HCT116 (cell line): ENCODE results near the gene RBBP8NL. TPM values are rescaled to one million over a fixed set of nuclear protein-coding genes. Genes with fewer than 3 reads are reported as not detected.
"Not testable (repeated sequence)": the region's sequence is repeated elsewhere in the genome, so short reads cannot be mapped to it uniquely, and the experiment has no call there.

Experiments
- ATAC-seq: fragments of 200-7000 bp; cut with Tn5 transposase; 2 replicates; pipeline ENCODE4 v1.9.1; 2020; ENCODE audit warnings: mild to moderate bottlenecking, moderate library complexity
- BruUV-seq: library from RNA; stranded (reverse); fragments of 400-500 nt; replicated peaks from 2 replicates; lab custom pipeline; 2021; lab: Mats Ljungman, UMichigan
- CTCF ChIA-PET: fragments of 300-600 bp; sonication (Branson Sonifier 250); formaldehyde crosslinking; loops from one replicate; lab custom pipeline; 2021; ENCODE audit warnings: antibody characterized with exemption; lab: Charles Lee
- POLR2A ChIA-PET: fragments of 300-600, 350-600 bp; sonication (Branson Sonifier 250); formaldehyde crosslinking; loops from one replicate; lab custom pipeline; 2021; ENCODE audit warnings: antibody characterized with exemption; lab: Charles Lee
- RAD21 ChIA-PET, 2 experiments: fragments of 300-600 bp; sonication (Branson Sonifier 250); formaldehyde crosslinking; loops; one replicate each; lab custom pipeline; 2023; ENCODE audit warnings: low total read pairs in 2 of 2; ENCODE audit not compliant: uncharacterized antibody in 2 of 2, unreplicated experiment in 2 of 2, low non-redundant PET in 1 of 2; lab: Charles Lee
- DNase-seq: peaks from one replicate; pipeline ENCODE4 v3.0.0-alpha.2; 2010; ENCODE audit warnings: low read depth, low spot score
- H2AFZ ChIP-seq: fragments of 200-600 bp; shearing (Covaris generic), sonication (generic); 2 replicates; pipeline ENCODE4 v1.6.1; 2017; ENCODE audit warnings: low read depth, mixed run types, mixed read lengths, antibody characterized with exemption, low read length; ENCODE audit not compliant: poor library complexity, severe bottlenecking
- H3K27ac ChIP-seq: 2 replicates; pipeline ENCODE4 v1.5.1; 2012; ENCODE audit warnings: low read depth, low read length
- H3K27me3 ChIP-seq: fragments of 200-600 bp; sonication (generic); 2 replicates; pipeline ENCODE4 v1.6.1; 2016; ENCODE audit warnings: mixed run types, low read length, mixed read lengths; ENCODE audit not compliant: insufficient read depth
- H3K36me3 ChIP-seq, 2 experiments: fragments of 200-500 bp in 1 of 2; fragments of 200-600 bp in 1 of 2; sonication (Bioruptor generic) in 1 of 2; sonication (generic) in 1 of 2; 2 replicates each; pipeline versions ENCODE4 v1.5.1 to v1.6.1; 2014 to 2016; ENCODE audit warnings: low read length in 2 of 2, inconsistent platforms in 1 of 2, mixed read lengths in 1 of 2, mixed run types in 1 of 2; ENCODE audit not compliant: insufficient read depth in 2 of 2, control insufficient read depth in 1 of 2
- H3K4me1 ChIP-seq, 2 experiments: fragments of 200-600 bp in 1 of 2; sonication (generic) in 1 of 2; 2 replicates each; pipeline versions ENCODE4 v1.5.1 to v1.6.1; 2012 to 2017; ENCODE audit warnings: low read length in 2 of 2, inconsistent platforms in 1 of 2, mild to moderate bottlenecking in 1 of 2, mixed read lengths in 1 of 2, mixed run types in 1 of 2, moderate library complexity in 1 of 2; ENCODE audit not compliant: insufficient read depth in 2 of 2, control insufficient read depth in 1 of 2
- H3K4me2 ChIP-seq: fragments of 200-600 bp; sonication (generic); 2 replicates; pipeline ENCODE4 v1.6.1; 2017; ENCODE audit warnings: mixed run types, low read length, mixed read lengths
- H3K4me3 ChIP-seq, 2 experiments: fragments of 200-600 bp in 1 of 2; sonication (generic) in 1 of 2; replicated peaks in 1 of 2; 2 replicates each; pipeline ENCODE4 v1.5.1; 2011 to 2016; ENCODE audit warnings: low read length in 2 of 2, control low read depth in 1 of 2, low read depth in 1 of 2, mild to moderate bottlenecking in 1 of 2, mixed read lengths in 1 of 2, mixed run types in 1 of 2
- H3K79me2 ChIP-seq: fragments of 200-600 bp; sonication (generic); 2 replicates; pipeline ENCODE4 v1.6.1; 2017; ENCODE audit warnings: mild to moderate bottlenecking, mixed run types, low read length, moderate library complexity, mixed read lengths; ENCODE audit not compliant: insufficient read depth
- H3K9ac ChIP-seq: fragments of 200-600 bp; sonication (generic); 2 replicates; pipeline ENCODE4 v1.6.1; 2016; ENCODE audit warnings: low read length, mixed read lengths
- H3K9me2 ChIP-seq: fragments of 200-600 bp; sonication (generic), shearing (Covaris generic); 2 replicates; pipeline ENCODE4 v1.6.1; 2017; ENCODE audit warnings: mixed run types, mild to moderate bottlenecking, moderate library complexity; ENCODE audit not compliant: insufficient read depth
- H3K9me3 ChIP-seq, 2 experiments: fragments of 200-500 bp in 1 of 2; fragments of 200-600 bp in 1 of 2; sonication (Bioruptor generic) in 1 of 2; sonication (generic) in 1 of 2; 2 replicates each; pipeline ENCODE4 v1.6.1; 2014 to 2017; ENCODE audit warnings: low read length in 2 of 2, mixed read lengths in 2 of 2, inconsistent platforms in 1 of 2, low read depth in 1 of 2, mild to moderate bottlenecking in 1 of 2, mixed run types in 1 of 2, moderate library complexity in 1 of 2; ENCODE audit not compliant: control insufficient read depth in 1 of 2, insufficient read depth in 1 of 2
- H4K20me1 ChIP-seq: fragments of 200-600 bp; sonication (generic), shearing (Covaris generic); 2 replicates; pipeline ENCODE4 v1.6.1; 2017; ENCODE audit warnings: mixed run types, mild to moderate bottlenecking, moderate library complexity; ENCODE audit not compliant: insufficient read depth
- CTCF ChIP-seq, 3 experiments: fragments of 200-600 bp in 1 of 3; sonication (generic) in 1 of 3; IDR thresholded peaks in 2 of 3; conservative IDR thresholded peaks in 1 of 3; 2 replicates each; pipeline ENCODE4 v1.5.1; 2012 to 2017; ENCODE audit warnings: low read depth in 2 of 3, low read length in 2 of 3, antibody characterized with exemption in 1 of 3, borderline replicate concordance in 1 of 3, control low read depth in 1 of 3, mild to moderate bottlenecking in 1 of 3, mixed read lengths in 1 of 3, mixed run types in 1 of 3, moderate library complexity in 1 of 3; ENCODE audit not compliant: insufficient read depth in 1 of 3
- ELF1 ChIP-seq: IDR thresholded peaks from 2 replicates; pipeline ENCODE4 v1.6.1; 2012; ENCODE audit warnings: low read depth, borderline replicate concordance
- FOSL1 ChIP-seq: IDR thresholded peaks from 2 replicates; pipeline ENCODE4 v1.6.1; 2012; ENCODE audit warnings: low read depth
- JUND ChIP-seq: IDR thresholded peaks from 2 replicates; pipeline ENCODE4 v1.6.1; 2012
- POLR2A ChIP-seq: IDR thresholded peaks from 2 replicates; pipeline ENCODE4 v1.7.0; 2011; ENCODE audit warnings: borderline replicate concordance; ENCODE audit not compliant: insufficient read depth, insufficient read length; ENCODE audit errors: extremely low read depth
- SRF ChIP-seq: IDR thresholded peaks from 2 replicates; pipeline ENCODE4 v1.6.1; 2012; ENCODE audit warnings: low read depth
- TCF7L2 ChIP-seq: IDR thresholded peaks from 2 replicates; pipeline ENCODE4 v1.7.0; 2011; ENCODE audit warnings: borderline replicate concordance, inconsistent platforms; ENCODE audit not compliant: insufficient read depth, insufficient read length; ENCODE audit errors: extremely low read depth
- YY1 ChIP-seq: IDR thresholded peaks from 2 replicates; pipeline ENCODE4 v1.6.1; 2011; ENCODE audit warnings: low read length, low read depth, moderate library complexity, mild to moderate bottlenecking; ENCODE audit not compliant: insufficient replicate concordance; ENCODE audit errors: extremely low read depth
- intact Hi-C: fragments of 100-400 bp; cut with micrococcal nuclease; formaldehyde crosslinking; loops from 2 replicates; pipeline ENCODE4 v1.10.0; 2022
- total RNA-seq: library from RNA; stranded (reverse); gene quantifications from one replicate; pipeline ENCODE4 v1.2.1, GENCODE V29; 2021; ENCODE audit not compliant: unreplicated experiment

RBBP8NL gene
- total RNA-seq, 1 experiment from 2014 or later, result 0.59 TPM

DNA sequence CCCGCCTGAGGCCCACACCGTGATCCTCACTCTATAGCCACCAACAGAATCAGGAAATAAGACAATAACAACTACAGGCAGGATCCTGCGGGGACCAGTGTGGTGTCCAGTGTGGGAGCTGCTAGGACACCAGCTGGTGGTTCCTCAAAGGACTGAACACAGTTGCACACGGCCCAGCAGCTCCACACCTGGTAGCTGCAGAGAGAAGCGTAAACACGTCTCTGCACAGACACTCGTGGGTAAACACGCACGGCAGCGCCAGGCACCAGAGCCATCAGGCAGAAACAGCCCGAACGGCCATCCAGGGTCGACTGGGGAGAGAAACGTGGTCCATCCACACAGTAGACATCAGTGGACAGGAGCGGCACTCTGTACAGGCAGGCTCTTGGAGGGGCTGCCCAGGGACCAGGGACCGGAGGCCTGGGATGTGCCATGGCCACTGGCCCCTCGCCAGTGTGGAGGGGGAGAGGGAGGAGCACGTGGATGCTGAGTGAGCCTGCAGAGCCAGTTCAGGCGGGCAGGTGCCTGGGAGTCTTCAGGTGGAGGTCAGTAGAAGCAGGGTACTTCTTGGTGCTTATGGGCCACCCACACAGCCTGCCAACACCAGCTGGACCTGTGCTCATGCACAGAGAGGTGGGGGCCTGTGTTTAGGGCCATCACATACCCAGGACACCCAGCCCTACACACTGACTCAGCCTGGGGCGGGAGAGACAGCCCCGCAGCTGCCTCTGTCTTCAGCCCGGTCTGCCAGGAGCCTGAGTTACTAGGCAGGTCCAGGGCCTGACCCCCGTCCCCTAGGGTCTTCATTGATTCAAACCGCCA, 52.8 kb downstream of the RBBP8NL start:
- peaks cover 35 to 56% of the 10 kb centered on the region in 2 experiments for H3K4me1 ChIP-seq
- no peak for TF ChIP-seq FOSL1
- no peak for TF ChIP-seq JUND
- no peak for TF ChIP-seq ELF1
- no peak for TF ChIP-seq SRF
- no peak for TF ChIP-seq CTCF (IDR thresholded peaks at IDR 0.05 in 2 of 3, conservative IDR thresholded peaks at IDR 0.05 in 1 of 3; ENCODE audit: borderline replicate concordance in 1 of 3, insufficient read depth in 1 of 3, low read depth in 2 of 3, low read length in 2 of 3)
- TF ChIP-seq POLR2A, result no peak
- TF ChIP-seq TCF7L2, result no peak
- TF ChIP-seq YY1, result no peak
- no peak for ATAC-seq

GRCh38 chr20:62373631-62374179, 53.6 kb downstream of the RBBP8NL start:
- H4K20me1 ChIP-seq, H3K79me2 ChIP-seq, H3K27ac ChIP-seq, H3K27me3 ChIP-seq, H3K9ac ChIP-seq, H3K4me3 ChIP-seq, ATAC-seq, H3K4me2 ChIP-seq, intact Hi-C loops, BruUV-seq, H2AFZ ChIP-seq, H3K36me3 ChIP-seq, H3K9me3 ChIP-seq, H3K9me2 ChIP-seq, RAD21 ChIA-PET, DNase-seq: not testable (repeated sequence)
- CTCF ChIA-PET, result interaction anchor here (1.4 kb wide), 1 partner anchor 9 kb away, joined by 5 read pairs; no protein-coding TSS in a partner anchor
- POLR2A ChIA-PET, result interaction anchor here (1.1 kb wide), 1 partner anchor 8 kb away, joined by 3 read pairs; no protein-coding TSS in a partner anchor
- H3K4me1 ChIP-seq, result peaks cover 42 to 64% of the 10 kb centered on the region in 2 experiments

More for the DNA sequence above, 52.8 kb downstream of the RBBP8NL start:
- no peaks in the 10 kb centered on the region for H4K20me1 ChIP-seq
- no peaks in the 10 kb centered on the region for H3K79me2 ChIP-seq
- ChIA-PET RAD21 (interaction anchor here in 1 of 2 experiments (0.7 kb wide), 1 partner anchor 46 kb away, joined by 3 read pairs; no protein-coding TSS in a partner anchor), POLR2A (interaction anchor here (1.1 kb wide), 1 partner anchor 9 kb away, joined by 3 read pairs; no protein-coding TSS in a partner anchor), CTCF (interaction anchor here (0.9 to 1.5 kb wide), 4 partner anchors 8 to 74 kb away, joined by 3 to 5 read pairs (median 4); no protein-coding TSS in a partner anchor)
- intact Hi-C loops, result no loop called here
- no peak overlapping the region; the same call in 1 of the 2 replicates for H3K27ac ChIP-seq
- H3K36me3 ChIP-seq, result no peaks in the 10 kb centered on the region
- no peak overlapping the region for H3K4me2 ChIP-seq
- no peaks in the 10 kb centered on the region for H3K27me3 ChIP-seq
- no TSS peak for BruUV-seq
- H3K9ac ChIP-seq, result no peak overlapping the region
- H3K4me3 ChIP-seq, result no peak overlapping the region
- no peak overlapping the region for H2AFZ ChIP-seq
- H3K9me3 ChIP-seq, result no peaks in the 10 kb centered on the region
- no peak for DNase-seq
- H3K9me2 ChIP-seq, result no peaks in the 10 kb centered on the region
